HG02852 (cell line): ENCODE results near the gene PEDS1.
"Not testable (repeated sequence)": the region's sequence is repeated elsewhere in the genome, so short reads cannot be mapped to it uniquely, and the experiment has no call there.

ENCODE experiments used
- ATAC-seq: cut with Tn5 transposase; IDR thresholded peaks from one replicate; pipeline ENCODE4 v1.9.1; 2021; ENCODE audit warnings: mild to moderate bottlenecking, moderate library complexity; ENCODE audit not compliant: unreplicated experiment

The PEDS1 gene

DNA sequence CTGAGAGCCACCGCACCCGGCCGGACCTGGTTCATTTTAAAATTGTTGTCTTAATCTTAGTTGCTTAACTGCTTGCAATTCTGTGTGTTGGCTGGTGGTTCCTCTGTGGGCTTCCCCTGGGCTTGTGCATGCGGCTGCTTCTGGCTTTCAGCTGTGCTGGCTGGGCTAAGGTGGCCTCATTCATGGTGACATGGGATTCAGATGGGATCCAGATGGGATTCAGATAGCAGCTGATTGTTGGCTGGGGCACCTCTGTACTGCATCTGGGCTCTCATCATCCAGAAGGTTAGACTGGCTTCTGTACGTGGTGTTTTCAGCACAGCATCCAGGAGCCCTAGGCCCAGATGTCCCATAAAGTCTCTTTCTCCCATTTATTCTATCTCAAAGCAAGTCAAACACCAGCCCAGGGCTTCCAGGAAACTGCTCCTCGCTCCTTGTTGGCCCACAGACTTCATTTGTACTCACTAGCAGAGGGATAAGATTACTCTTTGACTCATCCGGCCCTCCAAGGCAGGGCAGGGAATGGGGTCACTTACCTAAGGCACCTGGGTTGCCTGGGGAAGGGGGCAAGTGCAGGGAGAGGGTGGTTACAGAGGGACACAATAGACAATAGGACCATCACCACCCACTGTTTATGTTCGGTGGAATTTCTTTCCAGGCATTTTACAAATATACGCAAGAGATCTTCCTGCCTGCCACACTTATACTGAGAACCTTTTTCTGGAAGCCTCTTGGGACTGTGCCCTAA, 10.2 kb upstream of the PEDS1 start:
- no peak for ATAC-seq

DNA sequence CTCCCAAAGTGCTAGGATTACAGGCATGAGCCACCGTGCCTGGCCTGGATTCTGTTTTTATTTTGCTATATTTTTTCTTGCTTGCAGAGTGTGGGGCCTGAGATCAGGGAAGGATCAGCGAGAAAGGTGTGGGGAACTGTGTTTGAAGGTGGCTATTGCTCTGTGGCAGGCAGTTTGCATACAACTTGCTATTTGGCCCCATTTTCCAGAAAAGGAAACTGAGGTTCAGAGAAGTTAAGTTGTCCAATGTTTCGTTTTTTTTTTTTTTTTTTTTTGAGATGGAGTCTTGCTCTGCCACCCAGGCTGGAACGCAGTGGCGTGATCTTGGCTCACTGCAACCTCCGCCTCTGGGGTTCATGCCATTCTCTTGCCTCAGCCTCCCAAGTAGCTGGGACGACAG, 8.0 kb upstream of the PEDS1 start:
- not testable (repeated sequence) for ATAC-seq

DNA sequence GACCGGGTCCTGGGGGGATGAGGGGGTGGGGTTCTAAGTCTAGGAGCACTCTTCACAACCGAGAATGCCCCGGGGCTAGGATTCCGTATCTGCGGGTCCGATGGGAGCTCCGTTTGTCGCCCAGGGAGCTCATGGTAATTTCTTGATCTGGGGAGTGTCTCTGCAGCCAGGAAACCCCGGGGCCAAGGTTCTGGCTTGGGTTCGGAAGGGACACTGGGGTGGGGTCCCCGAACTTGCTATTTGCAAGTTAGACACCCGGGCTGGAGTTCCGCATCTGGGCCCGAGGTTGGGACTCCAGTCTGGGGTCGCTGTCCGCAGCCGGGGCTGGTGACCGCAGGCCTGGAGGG, 397 bp downstream of the PEDS1 start:
- no peak for ATAC-seq

DNA sequence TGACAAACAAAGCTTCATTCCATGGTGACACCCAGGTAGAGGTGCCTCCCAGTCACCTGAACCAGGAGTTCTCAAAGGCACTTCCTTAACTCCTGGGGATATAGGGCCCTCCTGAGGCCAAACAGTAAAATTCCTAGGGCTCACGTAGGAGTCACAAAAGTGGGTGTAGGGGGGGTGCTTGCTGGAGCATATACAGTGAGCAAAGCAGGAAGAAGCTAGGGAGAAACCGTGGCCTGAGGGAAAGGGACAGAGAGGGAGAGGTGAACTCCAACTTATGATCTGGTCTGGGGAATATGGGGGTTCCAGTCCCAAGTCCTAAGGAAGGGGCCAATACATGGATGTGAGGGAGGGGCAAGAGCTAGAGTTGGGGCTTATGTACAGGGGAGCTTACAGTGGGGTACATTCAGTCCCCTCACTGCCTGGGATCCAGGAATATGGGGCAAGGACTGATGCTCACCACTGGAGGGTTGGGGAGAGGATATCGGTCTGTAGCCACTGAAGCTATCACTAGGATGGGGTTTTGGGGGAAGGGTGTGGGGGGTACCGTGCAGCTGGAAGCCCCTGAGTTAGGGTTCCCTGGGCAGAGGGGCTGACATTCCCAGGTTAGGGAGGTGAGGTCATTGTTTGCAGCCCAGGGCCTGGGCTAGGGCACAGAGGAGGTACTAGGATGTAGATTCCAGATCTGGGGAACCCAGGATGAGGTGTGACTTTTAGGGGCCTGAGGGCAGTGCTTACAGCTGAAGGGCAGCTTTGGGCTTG, 950 bp downstream of the PEDS1 start:
- no peak for ATAC-seq

DNA sequence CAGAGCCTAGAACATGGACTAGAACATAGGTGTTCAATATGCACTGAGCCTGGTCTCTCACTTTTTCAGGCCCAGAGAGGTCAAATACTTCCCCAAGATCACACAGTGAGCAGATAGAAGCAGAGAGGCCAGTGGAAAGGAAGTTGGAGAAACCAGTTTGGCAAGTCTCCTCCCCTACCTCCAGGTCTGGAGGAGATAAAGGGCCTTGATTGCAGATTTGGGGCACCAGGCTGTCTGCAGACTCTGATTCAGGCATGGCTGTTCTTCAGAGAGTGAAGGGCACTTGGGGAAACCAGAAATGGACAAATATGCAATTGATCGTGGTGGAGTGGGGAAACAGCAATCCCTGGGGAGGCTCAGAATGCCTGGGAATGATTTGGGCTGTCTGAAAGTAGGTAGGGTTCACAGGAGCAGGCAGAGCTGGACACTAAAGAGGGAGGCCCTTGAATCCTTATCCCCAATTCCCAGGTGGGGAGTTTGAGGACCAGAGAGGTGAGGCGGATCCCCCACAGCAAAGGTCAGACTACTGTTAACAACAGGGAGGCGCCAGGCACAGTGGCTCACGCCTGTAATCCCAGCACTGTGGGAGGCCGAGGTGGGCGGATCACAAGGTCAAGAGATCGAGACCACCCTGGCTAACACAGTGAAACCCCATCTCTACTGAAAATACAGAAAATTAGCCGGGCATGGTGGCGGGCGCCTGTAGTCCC, 2.3 kb downstream of the PEDS1 start:
- ATAC-seq, result no peak

DNA sequence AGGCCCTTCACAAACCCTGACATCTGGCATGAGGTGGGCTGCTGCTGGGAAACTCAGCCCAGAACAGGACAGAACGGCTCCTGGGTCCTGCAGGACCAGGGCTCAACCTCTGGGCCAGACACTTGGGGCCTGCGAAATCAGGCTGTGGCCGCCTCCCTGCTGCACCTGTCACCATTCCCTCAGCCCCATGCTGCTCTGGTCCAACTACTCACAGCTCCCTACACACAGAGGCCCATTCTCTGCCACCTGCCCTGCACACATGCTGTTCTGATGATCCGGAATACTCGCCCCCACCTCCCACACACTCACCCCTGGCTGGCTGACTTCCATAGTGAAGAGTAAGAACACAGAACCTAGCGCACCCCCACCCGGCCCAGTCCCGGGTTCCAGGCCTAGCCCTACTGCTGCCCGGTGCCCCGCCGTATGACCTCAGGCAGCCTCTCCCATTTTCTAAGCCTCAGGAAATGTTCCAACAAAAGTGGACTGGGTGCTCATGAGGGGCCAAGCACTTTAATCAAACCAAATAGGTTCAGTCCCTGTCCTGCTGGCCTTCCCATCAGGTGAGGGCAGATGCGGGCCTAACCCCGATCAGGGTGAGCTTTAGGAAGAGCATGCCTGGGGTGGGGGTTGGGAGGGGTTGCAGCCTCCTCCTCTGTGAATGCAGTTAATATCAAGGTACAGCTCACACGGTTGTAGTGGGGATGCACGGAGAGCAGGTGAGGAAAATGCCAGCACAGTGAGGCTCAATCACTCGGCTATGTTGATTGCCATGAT, 3.9 kb downstream of the PEDS1 start:
- no peak for ATAC-seq

DNA sequence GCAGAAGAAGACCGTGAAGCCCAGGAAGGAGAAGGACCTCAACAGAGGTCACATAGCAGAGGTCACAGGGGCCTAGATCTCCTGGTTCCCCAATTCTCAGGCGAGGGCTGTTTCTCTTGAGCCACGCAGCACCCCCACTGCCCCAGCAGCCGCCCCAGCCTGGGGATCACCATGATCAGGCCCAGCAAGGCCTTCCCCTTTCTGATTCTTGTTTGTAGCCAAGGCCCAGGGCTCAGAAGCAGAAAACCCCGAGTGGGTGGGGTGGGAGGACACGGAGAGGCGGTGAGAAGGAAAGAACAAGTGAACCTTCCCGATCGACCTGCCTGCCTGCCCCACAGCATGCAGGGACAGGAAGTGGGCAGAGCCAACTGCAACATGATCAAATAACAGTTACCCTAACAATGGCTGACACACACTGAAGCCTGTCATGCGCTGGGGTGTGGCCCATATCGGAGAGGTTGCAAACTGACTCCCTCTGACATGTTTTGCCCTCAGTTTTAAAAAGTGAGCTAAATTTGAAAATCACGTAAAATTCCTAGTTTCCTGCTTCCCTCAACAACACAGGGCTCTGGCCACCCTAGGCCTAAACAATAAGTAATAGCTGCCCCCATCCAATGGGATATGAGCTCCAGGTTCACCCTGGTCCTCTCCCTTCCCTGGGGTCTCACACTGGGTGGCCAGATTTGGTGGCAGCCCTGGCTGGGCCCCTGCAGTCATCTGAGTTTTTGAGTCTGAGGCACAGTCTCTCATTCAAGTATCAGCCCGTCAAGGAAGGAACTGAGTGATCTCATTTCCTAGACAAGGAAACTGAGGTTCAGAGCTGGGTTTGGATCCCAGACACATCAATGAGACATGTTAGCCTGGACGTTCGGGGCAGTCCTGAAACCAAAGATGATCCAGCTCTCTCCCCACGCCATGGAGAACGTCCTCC, 6.5 kb downstream of the PEDS1 start:
- peak; percentile 62 for ATAC-seq

DNA sequence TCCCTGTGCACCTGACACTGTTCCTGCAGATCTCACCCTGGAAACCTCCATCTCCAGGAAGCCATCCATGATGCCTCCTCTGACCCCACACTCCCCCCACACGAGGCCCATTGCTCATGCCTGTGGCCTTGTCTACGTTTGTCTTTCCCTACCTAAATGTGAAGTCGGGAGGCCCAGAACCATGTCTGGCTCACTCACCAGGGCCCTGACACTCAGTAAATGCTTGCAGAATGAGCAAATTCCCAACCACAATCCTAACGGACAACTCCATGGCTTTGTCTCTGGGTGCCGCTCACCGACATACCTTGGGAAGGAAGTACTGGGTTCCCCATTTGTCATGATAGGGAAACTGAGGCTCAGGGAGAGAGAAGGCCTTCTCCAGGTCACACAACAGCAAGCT, 7.3 kb downstream of the PEDS1 start:
- no peak for ATAC-seq

DNA sequence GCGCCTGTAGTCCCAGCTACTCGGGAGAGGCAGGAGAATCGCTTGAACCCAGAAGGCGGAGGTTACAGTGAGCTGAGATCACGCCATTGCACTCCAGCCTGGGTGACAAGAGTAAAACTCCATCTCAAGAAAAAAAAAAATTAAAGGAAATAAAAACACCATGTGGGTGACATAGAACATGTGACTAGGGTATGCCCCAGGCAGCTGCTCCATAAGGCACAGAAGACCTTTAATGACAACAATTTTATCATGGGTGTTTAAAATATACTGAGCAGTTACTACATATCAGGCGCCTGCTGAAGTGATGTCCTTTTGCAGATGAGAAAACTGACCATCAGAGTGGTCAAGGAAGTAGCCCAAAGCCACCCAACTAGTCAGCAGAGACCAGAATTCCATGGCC, 8.0 kb downstream of the PEDS1 start:
- ATAC-seq, result no peak

DNA sequence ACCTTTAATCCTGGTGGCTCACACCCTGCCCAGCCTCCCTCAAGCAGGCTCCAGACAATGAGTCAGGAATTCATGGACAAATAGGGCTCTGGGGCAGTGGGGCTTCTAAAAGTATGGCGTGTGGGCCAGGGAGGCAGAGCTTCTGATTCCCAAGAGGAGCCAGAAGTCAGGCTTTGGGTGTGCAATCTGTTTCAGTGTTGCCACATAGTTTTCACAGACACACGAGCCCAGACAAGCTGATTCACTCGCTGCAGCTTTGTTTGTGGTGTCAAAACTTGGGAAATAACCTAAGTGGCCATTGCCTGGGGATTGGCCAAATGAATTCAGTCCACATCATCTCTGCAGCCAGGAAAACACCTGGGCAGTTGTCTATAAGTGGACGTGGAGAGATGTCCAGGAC, 9.2 kb downstream of the PEDS1 start:
- ATAC-seq, result no peak

DNA sequence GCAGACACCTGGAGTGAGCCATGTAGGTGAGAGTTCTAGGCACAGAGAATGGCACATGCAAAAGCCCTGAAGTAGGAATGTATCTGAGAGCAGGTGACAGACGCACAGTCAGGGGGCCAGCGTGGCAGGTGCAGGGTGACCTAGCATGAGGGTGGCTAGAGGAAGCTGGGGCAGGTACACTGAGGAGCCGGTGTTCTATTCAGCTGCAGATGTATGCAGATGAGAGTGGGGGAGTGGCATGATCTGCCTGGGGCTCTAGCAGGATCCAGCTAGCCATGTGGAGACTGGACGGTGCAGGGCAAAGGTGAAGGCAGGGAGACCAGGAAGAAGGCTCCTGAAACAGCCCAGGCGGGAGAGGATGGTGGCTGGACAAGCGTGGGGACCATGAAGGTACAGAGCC, 10.7 kb downstream of the PEDS1 start:
- ATAC-seq, result no peak

DNA sequence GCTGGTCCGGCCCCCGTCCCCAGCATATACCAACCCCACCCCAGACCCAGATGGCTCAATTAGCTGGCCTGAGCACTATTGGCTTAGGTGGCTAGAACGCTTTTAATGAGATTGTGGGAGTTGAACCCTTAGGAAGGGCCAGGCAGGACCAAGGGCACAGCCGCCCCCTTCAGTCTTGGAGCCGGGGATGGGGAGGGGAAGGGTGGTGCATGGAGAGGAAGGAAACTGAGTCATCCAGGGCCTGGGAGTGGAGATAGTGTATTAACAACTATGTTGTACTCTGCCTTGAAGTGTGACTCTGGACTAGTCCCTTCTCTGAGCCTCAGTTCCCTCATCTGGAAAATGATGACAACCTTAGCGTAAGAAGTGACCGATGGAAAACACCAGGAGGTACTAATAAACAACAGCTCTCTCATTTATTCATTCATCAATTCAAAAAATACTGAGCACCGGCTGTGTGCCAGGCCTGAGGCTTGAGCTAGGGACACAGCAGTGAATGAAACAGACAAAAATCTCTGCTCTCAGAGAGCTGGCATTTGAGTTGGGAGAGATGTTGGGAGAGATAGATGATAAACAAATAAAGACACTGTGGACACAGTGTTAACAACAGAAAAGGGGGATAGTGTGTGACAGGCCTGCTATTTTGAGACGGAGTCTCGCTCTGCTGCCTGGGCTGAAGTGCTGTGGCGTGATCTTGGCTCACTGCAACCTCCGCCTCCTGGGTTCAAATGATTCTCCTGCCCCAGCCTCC, 11.5 kb downstream of the PEDS1 start:
- ATAC-seq, result no peak

DNA sequence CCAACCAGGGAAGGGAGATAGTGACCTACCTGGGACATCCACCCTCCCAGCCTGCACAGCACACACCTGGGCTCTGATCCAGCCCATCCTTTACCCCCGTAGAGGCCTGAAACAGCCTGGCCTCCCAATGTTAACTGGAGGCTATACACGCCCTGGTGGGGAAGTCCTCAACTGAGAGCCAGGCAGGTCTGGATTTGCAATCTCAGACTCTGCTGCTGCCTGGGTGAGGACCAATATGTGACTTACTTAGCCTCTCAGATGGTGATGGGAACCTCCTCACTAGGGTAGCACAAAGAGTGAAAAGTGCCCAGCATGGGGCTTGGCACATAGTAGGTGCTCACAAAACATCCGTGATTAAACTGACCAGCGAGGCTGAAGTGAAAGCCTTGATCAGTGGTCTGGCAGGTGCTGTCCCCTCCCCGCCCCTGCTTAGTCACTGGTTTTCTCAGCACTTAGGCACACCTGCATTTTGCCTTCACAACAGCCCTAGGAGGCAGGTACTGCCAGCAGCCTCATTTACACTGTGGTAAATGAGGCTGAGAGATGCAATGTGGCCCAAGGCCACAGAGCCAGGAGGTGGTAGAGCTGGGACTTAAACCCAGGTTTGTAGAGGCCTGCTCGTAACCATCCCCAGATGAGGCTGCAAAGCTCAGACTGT, 12.4 kb downstream of the PEDS1 start:
- no peak for ATAC-seq

DNA sequence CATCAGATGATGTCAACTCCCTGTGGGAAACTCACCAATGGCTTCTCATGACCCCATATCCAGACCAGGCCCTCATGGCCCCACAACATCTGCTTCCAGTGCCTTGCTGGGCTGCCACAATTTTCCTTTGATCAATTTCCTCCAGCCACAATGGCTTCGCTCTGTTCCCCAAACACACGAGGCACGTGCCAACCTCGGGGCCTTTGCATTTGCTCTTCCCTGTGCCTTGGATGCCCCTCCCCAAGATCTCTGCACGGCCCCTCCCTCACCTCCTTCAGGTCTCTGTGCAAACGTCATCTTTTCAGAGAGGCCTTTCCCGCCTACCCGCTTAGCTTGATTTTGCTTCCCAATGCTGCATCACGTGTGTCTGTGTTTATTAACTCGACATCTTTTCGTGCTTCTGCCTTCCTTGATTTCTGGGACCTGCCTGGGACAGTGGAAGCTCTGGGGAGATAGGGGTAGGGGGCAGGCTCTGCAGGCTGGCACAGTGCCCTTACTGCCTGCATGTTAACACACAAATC, 13.1 kb downstream of the PEDS1 start:
- no peak for ATAC-seq

DNA sequence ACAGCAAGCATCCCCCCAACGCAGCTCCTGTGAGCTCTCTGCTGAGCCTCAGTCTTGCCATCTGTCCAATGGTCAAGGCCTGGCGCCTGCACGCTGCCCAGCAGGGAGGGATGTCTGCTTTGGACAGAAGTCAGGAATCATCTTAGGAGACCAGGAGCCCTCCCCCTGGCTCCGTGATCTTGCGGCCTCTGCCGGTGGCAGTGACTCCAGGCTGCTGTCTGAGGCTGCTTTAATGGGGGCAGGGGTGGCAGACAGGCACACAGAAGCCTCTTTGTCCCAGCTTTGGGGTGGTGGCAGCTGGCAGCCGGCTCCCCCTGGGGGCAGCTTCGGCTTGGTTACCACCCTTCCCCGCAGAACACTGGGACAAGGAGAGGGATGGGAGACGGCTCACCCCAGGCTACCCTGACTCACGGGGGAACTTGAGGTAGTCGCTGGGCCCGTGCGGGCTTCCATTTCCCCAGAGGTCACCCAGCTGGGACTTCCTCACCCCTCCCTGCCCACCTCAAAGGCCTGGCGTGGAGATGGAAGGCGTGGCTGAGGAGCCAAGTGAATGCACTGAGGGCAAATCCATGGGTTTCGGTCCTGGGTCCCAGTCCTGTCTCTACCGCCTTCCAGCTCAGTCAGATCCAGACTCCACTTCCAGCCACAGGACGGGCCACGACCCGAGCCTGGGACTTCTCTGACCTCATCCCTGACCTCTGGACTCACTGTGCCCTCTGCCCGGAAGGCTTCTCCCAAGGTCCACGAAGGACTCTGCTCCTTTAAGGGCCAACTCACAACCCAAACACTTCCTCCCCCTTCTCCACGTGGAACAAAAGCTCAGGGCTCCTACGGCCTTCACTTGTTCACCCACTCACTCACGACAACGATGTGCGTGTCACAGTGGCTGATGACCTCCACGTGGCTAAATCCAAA, 14.8 kb downstream of the PEDS1 start:
- ATAC-seq, result no peak

DNA sequence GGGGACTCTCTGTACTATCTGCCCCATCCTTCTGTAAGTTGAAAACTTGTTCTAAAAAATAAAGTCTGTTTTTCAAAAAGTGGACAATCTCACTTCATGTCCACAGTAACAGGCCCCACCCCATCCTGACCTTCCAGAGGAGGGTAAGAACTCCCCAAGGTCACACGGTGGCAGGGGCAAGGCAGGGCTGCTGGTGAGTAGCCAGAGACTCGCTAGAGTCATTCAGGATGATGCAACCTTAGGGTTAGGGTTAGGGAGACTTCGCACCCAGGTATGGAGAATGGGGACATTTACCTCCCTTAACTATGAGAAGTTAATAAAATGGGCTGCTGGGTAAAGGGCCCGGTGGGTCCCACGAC, 15.4 kb downstream of the PEDS1 start:
- no peak for ATAC-seq

DNA sequence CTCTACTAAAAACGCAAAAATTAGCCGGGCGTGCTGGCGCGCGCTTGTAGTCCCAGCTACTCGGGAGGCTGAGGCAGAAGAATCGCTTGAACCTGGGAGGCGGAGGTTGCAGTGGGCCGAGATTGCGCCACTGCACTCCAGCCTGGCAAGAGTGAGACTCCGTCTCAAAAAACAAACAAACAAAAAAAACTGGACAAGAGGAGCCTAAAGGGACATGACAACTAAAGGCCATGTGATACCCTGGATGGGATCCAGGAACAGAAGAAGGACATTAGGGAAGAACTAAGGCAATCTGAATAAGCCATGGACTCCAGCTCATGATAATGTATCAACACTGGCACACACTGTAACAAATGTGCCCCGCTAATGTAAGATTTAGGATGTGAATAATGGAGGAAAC, 15.8 kb downstream of the PEDS1 start:
- not testable (repeated sequence) for ATAC-seq
